CD4-positive, alpha-beta T cell treated with Interleukin-10 for 1 hour (primary cell): ENCODE measurements around the gene NTF3.

ENCODE experiments used
- DNase-seq: peaks from one replicate; pipeline ENCODE4 v3.0.0-alpha.2; 2020

NTF3 gene

DNA sequence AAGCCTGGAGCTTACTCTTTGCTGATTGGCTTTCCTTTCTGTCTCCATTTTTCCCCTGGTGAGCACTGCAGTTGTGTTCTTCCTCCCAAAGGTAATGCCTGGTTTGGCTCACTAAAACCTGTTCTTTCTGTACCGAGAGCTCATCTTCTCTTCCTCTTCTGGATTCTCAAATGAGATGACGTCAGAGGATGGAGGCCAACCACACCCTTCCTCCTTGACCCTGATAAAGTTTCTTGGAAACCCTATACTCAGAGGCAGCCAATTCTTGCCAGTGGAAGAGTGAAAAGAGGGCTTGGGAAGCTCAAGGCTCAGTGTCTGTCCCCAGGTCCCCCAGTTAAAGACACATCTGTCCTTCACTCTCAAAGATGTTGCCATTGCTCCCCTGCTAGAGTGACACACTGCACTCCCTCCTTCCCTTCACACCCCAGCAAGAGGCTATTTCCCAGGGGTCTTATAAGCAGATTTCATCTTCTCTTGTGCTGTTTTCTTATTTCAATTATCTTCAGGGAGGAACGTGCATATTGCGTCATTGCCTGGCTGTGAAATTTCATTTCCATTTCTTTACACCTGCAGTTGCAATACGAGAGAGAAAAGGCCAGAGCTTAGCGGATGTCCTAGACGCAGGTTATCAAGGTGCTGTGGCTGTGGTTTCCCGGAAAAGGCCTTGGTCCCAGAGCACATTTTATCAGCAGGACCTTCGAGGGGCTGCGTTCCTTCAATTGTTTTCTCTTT lies 27.3 kb downstream of the NTF3 start:
- no peak for DNase-seq

DNA sequence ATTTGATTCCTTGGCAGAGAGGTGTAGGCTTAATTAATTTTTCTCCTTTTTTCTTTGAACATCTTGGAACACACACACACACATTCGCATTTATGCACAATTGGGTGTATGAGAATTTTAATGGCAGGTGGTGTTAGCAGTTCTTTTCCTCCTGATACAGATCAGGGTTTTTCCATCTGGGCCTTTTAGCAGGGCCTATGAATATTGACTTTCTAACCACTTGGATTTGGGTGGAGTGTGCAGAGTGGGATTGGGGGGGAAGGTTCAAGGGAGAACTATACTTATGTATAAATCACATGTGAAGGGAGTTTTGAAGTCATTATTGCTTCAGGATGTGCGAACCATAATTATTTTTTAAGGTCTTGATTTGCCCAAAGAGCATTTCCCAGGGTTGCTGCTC lies 28.9 kb downstream of the NTF3 start:
- DNase-seq: no peak

DNA sequence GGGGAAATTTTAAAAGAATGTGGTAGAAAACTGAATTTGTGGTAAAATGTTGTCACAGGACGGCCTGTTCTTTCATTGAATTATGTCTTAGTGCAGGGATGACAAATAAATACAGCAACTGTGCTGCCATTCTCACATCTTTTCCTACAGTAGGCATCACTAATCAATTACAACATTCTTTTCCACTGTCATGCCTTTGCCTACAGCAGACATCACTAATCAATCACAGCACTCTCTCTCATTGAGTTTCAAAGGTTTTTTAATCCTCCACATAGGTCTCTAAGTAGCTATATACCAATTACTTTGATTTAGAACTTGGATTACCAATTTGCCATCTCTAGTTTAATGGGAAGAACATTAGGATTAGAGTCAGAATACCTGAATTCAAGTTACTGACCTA lies 30.1 kb downstream of the NTF3 start:
- no peak for DNase-seq

DNA sequence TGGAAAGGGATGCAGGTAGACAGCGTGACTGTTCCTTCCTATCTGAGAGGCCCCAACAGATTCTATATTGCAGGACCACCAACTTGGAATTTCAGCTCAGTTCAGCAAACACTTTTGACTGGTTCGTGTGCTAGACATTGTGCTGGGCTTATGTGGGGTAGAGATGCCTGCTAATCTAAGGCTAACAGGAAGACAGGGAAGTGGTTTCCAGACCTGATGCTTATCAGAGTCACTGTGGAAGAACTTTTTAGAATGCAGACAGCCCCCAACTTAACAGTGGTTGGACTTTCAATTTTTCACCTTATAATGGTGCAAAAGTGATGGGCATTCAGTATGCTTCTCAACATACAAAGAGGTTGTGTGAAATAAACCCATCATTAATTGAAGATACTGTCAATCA lies 32.2 kb downstream of the NTF3 start:
- no peak for DNase-seq

DNA sequence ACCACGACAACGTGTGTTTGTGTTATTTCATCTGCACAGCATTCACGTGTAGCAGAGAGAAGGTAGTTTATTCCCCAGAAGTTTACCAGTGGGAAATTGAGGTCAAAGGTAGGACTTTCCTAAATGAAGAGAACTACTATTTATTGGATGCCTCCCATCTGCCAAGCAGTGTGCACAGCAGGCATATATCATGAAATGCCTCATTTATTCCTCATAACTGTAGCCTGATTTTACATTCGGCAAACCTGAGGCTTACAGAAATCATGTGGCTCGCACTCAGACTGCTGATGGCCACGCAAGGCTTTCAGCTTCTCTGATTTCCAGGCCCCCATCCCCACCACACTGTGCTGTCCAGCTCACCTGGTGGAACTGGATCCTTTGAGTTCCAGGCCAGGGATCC lies 33.5 kb downstream of the NTF3 start:
- no peak for DNase-seq

DNA sequence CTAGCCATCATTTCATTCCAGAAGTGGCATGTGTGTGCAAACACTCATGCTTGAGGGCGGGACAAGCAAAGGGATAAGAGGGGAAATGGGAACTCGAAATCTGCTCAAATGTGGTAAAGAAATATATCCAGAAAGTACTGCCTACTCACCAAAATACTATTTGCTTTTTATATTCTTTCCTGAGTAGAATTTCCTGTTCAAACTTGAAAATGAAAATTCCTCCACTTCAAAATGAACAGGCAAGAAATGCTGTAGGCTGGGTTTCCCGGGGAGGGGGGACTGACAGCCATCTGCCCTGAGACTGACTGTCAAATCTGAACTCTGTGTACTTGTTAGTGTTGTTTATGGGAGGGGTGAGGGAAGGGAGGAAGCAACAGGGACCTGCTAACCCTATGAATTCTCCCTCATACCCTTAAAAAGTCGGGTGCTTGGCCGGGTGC lies 34.6 kb downstream of the NTF3 start:
- DNase-seq: no peak

DNA sequence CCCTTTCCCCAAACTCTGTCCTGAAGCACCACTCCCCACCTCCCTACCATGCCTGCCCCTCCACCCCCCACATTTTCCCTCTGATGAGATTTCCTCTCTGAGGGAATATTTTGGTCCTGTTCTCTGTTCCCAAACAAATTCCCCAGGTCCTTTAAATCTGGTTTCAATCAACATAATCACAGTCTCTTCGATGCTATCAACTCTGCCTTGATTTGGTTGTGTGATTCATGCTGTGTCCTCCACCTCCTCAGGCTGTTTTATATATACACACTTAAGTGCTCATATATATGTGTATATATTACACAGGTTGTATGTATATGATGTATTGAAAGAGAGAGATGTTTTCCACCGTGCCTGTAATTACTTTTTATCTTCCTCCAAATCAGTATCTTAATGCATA lies 36.0 kb downstream of the NTF3 start:
- DNase-seq: no peak

DNA sequence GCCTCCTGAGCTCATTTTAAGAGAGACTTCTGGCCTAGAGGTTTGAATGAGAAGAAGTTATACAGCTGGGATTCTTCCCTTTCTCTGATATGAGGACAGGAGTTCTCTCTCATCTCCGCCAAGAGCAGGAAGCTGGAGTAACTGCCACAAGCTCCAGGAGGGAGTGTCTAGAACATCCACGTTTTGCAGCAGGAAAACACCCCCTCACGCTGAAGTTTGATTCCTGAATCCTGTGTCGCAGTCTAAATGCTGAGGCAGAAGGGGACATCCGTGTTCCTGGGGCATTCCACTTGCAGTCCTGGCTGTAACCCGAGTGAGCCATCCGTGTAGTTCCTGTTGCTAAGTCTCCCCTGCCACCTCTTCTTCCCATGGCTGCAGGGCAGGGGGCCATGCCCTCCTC lies 38.3 kb downstream of the NTF3 start:
- no peak for DNase-seq

DNA sequence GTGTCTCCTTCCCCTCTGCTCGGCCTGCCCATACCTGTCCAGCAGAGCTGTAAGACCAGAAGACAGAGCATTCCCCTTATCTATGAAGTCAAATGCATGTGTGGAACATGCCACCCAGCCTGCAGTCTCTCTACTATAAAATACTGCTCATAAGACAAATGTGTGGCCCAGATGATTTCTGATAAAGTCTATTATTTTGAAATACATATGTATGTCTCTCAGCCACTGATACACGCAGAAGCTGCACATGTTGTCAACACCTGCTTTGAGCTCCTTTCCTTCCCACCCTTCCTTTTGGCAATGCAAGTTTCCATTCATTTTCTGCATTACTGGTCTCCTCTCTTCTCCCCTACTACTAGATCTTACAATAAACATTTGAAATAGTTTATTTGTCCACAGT lies 38.8 kb downstream of the NTF3 start:
- DNase-seq: no peak

DNA sequence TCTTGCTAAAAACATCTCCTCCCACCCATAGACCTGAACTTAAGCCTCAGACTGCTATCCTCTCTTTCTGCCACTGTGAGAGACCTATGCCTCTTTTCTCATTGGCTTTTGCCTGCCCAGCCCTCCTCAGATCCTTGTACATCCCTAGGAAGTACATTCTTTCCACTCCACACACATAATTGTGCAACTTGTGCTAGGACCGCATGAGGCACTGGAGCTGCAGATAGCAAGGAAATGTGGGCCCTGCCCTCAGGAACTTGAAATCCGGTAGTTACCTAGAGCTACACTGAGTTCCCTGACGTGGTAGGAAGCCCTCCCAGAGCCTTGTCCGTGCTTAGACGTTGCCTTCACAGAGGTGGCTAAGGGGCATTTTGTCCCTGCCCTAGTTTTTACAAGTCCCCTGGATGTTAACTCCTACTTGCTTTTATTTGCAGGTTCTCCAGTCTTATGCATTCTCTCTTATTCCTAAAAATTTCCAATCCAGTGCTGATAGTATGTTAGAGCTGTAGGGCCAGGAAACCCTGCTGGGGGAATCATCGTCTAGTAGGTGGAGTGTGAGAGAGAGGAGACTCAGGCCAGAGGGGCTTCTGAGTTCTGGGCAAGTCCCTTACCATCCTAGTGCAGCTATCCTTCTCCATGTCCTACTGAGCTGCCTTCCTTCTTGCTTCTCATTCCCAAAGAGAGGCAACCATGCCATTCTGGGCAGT lies 41.3 kb downstream of the NTF3 start:
- no peak for DNase-seq

DNA sequence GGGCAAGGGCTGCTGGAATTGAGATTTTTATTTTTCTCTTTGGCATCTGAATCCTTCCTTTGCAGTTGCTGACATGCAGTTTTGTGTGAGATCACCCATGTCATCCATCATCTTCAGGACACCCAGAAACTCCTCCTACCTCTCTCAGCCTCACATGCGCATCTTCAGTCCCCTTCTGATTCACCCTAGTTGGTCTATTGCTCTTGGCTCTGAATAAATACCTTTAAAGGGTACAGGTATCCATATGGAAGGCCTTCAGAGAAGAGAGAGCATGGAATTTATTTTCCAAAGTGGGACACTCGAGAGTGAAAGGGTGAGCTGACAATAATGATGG lies 41.8 kb downstream of the NTF3 start:
- DNase-seq: no peak

DNA sequence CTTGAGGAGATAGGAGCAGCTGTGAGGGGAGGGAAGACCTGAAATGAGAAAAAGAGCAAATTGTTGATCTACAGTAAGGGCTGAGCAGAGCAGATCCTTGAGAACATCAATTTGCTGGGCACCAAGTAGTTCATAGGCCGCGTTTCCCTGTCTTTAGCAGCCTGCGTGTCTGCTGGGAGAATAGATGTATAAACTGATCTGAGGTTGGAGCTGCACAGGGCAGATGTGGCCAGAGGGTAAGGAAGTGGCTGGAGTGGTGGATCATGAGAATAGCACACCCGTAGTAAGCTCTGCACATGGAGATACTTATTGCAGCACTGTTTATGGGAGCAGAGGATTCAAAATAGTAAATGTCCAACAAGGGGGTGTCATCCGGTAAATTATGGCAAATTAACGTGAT lies 44.4 kb downstream of the NTF3 start:
- no peak for DNase-seq

DNA sequence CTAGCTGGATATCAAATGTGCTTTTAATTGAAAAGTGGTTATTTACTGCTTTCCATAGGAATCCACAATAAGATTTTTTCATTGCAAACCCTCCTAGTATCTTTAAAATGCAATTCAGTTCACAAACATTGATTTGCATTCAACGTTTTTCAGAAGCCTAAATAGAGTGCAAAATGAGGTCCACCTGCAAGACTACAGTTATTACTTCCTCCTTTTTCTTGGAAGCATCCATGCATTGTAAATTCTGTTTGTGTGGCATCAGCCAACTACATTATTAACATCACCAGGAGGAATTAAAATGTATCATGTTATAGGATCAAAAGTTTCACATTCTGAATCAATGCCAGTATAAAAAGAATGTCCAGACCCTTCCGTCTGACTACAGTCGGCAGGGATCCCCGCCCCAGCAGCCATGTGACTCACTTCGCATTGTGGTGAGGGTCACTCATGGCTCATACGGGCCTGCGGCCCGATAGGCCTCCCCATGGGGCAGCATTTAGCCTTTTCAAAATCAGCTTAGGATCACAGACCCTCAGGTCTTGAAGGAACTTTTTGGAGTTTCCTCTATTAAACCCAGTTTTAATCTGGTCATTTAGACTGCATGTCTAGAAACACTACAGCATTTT lies 46.3 kb downstream of the NTF3 start:
- no peak for DNase-seq

DNA sequence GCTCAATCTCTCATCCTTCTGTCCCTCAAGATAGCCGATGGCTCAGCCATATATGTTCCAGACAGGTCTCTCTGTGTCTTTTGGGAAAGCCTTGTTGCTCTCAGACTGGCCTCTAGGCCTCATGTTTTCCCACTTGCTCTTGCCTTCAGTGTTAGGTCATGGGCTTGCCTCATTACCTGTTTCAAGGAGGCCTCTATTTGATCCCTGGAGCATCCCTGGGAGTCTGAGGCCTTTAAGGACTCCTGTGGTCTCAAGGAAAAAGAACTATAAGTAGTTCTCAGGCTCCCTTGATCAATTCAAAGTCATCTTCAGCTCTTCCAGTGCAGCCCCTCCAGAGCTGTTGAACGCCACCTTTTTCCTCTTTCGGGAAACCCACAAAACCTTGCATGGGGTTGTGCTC lies 47.9 kb downstream of the NTF3 start:
- no peak for DNase-seq

DNA sequence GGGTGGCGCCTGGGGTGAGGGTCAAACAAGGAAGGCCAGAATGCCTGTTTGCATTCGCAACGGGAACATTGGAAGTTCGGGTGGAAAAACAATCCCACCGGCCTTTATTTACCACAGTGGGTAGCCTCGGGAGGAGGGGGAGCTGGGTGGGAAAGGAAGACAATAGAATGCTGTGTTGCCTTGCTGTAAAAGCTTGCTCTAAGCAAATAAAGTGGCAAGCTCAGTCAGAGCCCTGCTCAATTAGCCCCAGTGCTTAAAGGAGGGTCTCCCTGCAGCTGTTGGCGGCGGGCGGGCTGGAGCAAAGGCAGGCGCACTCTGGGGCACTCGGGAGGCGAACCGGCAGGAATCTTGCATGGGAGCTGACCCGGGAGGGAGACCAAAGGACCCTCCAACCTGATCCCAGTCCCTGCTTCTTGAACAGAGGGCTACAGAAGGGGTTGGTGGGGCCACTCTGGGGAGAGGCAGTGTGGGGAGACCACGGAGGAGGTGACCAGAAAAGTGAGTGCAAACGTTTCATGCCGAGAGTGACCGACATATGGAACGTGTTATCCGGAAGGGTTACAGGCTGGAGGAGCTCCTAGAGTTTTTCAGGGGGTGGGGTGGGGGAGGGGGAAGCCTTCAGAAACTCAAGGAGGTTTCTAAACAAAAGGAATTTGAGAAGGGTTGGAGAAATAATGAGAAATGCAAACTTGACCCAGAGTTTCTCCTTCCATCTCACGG lies 48.5 kb downstream of the NTF3 start:
- DNase-seq: no peak

DNA sequence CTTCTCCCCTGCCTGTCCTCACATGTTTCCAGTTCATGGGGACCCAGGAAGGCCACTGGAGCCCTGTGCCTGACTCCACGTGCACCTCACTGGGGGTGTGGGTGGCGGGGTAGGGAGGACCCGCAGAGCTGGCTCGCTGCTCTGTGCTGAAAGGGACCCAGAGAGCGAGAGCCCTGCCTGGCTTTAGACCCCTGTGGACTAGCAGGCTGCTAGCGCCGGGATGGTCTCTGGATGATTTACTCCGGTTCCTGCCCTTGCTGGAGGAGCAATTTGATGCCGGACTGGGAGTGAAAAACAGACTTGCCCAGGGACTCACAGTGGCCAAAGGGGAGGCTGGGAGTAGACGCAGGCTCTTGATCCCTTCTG lies 49.0 kb downstream of the NTF3 start:
- no peak for DNase-seq

DNA sequence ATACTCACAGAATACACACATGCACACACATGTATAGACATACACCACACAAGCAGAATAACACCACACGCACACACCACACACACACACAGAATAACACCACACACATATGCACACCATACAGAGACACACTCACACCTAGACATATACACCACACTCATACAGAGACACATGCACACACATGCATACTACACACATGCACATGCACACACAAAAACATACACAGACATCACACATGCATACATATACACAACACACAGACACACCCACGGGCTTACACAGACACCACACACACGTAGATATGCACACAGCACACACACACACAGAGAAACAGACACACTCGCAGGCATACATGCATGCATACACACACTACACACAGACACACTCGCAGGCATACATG lies 49.7 kb downstream of the NTF3 start:
- no peak for DNase-seq

DNA sequence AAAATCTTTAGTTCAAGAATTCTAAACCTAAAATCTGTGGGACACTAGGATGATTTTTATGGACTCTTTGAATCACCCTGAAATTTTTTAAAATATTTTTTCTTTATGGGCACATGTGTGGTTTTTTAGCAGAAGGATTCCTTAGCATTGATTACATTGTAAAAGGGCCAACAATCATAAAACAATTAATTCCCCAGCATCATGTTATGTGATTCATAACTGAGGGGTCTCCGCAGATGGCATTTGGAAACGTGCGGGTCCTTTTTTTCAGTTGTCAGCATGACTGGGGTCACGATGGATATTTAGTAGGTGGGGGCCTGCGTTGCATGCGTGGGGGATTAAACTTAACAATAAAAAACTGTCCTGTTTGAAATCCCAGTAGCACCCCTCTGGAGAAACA lies 52.5 kb downstream of the NTF3 start:
- no peak for DNase-seq

DNA sequence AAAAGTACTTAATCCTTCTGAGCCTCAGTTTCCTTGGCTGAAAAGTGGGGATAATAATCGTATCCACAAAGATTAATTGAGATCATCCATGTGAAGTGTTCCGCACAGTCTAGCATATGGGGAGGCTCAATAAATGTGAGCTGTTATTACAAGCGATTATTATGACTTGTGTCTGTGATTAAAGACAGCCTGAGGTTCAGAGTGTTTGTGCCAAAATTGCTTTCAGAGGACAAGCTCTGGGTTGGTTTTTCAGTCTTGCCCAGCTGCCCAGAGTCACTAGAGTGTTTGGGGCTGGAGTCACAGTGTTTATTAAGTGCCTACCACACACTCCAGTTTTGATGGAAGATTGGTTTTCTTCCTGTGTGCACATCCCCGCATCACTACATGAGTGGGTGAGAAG lies 53.5 kb downstream of the NTF3 start:
- DNase-seq: no peak

DNA sequence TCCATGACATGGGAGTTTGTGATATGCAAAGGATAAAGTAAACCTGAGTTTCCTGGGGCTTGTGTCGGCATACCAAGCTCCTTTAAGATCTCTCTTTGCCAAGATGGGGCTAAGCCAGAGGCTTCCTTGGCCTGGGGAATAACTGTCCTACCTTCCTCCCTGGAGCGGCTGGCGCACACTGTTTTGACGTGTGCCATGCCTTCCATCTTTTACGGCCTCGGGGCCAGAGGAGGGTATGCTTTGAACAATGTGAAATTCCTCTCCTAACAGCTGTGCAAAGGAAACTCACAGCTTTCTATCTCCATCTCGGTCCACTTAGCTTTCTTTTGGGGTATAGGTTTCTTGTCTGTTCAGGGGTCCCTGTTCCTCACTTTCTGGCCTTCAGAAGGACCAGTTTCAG lies 55.2 kb downstream of the NTF3 start:
- no peak for DNase-seq

DNA sequence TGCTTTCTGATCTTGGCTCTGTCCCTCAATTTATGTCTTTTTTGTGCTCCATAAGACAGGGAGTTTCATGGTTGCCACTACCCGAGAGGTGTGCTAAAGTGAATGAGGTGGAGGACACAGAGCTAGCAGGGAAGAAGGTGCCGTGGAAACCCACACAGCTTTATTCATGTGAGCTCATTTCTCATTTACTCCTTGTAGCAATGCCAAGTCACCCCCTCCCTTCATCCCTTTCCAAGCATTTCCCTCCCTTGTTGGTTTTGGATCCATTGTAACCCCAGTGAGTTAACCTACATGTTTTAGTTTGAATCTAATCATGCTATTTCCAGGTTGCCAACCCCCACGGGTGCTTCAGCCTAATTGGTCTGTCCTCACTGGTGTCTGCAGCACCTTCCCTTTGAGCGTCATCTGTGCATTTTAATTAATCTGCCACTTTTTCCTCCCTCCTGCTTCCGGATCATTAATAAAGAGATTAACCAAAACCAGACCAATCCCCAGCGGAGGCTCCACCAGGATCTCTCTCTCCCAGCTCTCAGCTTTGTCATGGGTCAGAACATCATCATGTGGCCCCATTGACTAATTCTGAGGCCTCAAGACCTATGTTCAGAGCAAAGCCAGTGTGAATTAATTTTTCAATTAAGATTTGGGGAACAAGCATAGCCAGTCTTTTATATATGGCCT lies 56.2 kb downstream of the NTF3 start:
- no peak for DNase-seq

DNA sequence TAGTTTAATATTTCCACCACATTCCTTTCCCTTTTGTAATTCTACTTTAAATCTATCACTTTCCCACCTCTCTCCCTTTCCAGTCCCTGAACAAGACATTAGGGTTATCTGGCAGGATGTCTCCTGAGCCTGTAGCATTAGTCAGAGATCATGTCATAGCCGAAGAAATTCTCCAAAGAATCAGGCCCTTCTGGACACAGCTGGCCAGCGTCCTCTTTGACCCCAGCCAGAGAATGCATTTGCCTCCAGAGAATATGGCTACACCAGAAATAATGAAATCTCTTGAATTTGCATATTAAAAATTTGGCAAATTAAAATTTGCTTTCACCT lies 56.7 kb downstream of the NTF3 start:
- DNase-seq: no peak

DNA sequence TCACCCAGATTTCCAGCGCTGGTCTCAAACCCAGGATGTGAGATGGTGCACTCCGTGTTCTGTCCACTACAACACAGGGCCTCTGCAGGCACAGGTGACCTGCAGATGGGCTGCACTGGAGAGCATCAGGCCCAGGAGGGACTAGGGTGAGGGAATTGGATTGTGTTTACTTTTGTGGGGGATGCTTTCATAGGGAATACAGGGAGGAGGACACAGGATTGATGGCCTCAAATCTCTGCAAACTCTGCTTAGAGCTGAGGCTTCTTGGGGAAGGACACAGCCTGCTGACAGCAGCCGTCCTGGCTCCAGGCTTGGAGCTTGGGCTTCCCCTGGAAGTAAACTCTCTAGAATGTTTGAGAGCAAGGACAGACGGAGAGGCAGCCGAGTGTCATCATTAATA lies 57.1 kb downstream of the NTF3 start:
- DNase-seq: no peak
